Naive thymus-derived CD4-positive, alpha-beta T cell (primary cell): ENCODE measurements around the gene DDAH2. TPM values are rescaled to one million over a fixed set of nuclear protein-coding genes. Genes with fewer than 3 reads are reported as not detected.

ENCODE experiments used
- ATAC-seq: fragments of 150-1000 bp; cut with Tn5 transposase; 2 replicates; pipeline ENCODE4 v1.10.0; 2021; ENCODE audit warnings: mild to moderate bottlenecking, moderate library complexity
- CTCF ChIA-PET: fragments of 350-600 bp; sonication (Branson Sonifier 250); formaldehyde crosslinking; loops from one replicate; lab custom pipeline; 2021; ENCODE audit warnings: antibody characterized with exemption; lab: Charles Lee
- POLR2A ChIA-PET: fragments of 350-600 bp; sonication (Branson Sonifier 250); formaldehyde crosslinking; loops from one replicate; lab custom pipeline; 2021; ENCODE audit warnings: antibody characterized with exemption, inconsistent platforms; lab: Charles Lee
- DNase-seq, 9 donors: peaks; one replicate each; pipeline versions ENCODE4 v3.0.0 to v3.0.0-alpha.2; 2020 to 2022; ENCODE audit warnings: mixed read lengths in 1 of 9
- H3K27ac ChIP-seq: one replicate; pipeline ENCODE4 v1.7.0; 2013; ENCODE audit warnings: mild to moderate bottlenecking, low read depth, low read length, moderate library complexity
- H3K27me3 ChIP-seq, 2 donors: one replicate each; pipeline ENCODE4 v1.7.0; 2013; ENCODE audit warnings: low read length in 2 of 2, mild to moderate bottlenecking in 2 of 2, moderate library complexity in 2 of 2; ENCODE audit not compliant: control insufficient read depth in 2 of 2, insufficient read depth in 2 of 2
- H3K36me3 ChIP-seq, 3 experiments: 1 replicate in 2 of 3; 2 replicates in 1 of 3; pipeline ENCODE4 v1.7.0; 2013; ENCODE audit warnings: low read length in 3 of 3, mild to moderate bottlenecking in 3 of 3, moderate library complexity in 1 of 3; ENCODE audit not compliant: insufficient read depth in 3 of 3, control insufficient read depth in 2 of 3
- H3K4me1 ChIP-seq, 2 donors: one replicate each; pipeline ENCODE4 v1.7.0; 2013; ENCODE audit warnings: low read length in 2 of 2, mild to moderate bottlenecking in 2 of 2, moderate library complexity in 1 of 2; ENCODE audit not compliant: control insufficient read depth in 2 of 2, insufficient read depth in 2 of 2
- H3K4me3 ChIP-seq: 2 replicates; pipeline ENCODE4 v1.7.0; 2013; ENCODE audit warnings: mild to moderate bottlenecking, low read length
- H3K9me3 ChIP-seq, 3 experiments: 1 replicate in 2 of 3; 2 replicates in 1 of 3; pipeline ENCODE4 v1.7.0; 2013; ENCODE audit warnings: low read length in 3 of 3; ENCODE audit not compliant: control insufficient read depth in 2 of 3
- H3K27ac Mint-ChIP-seq, 9 donors: one replicate each; pipeline ENCODE4 v1.8.0; 2020 to 2022; ENCODE audit warnings: mixed read lengths in 9 of 9, mild to moderate bottlenecking in 8 of 9, moderate library complexity in 5 of 9, inconsistent platforms in 2 of 9
- H3K27me3 Mint-ChIP-seq, 5 donors: one replicate each; pipeline ENCODE4 v1.8.0; 2021 to 2022; ENCODE audit warnings: mixed read lengths in 5 of 5, mild to moderate bottlenecking in 1 of 5
- H3K36me3 Mint-ChIP-seq, 5 donors: one replicate each; pipeline ENCODE4 v1.8.0; 2020 to 2022; ENCODE audit warnings: mixed read lengths in 5 of 5, mild to moderate bottlenecking in 3 of 5, inconsistent platforms in 1 of 5
- H3K4me1 Mint-ChIP-seq, 7 donors: one replicate each; pipeline ENCODE4 v1.8.0; 2020 to 2022; ENCODE audit warnings: mixed read lengths in 7 of 7, mild to moderate bottlenecking in 3 of 7, inconsistent platforms in 1 of 7
- H3K4me3 Mint-ChIP-seq, 10 donors: one replicate each; pipeline ENCODE4 v1.8.0; 2020 to 2022; ENCODE audit warnings: mild to moderate bottlenecking in 10 of 10, mixed read lengths in 10 of 10, moderate library complexity in 6 of 10, inconsistent platforms in 2 of 10
- H3K9me3 Mint-ChIP-seq, 11 donors: one replicate each; pipeline ENCODE4 v1.8.0; 2020 to 2022; ENCODE audit warnings: mixed read lengths in 11 of 11, mild to moderate bottlenecking in 4 of 11, inconsistent platforms in 1 of 11, moderate library complexity in 1 of 11
- intact Hi-C, 2 donors: fragments of 100-400 bp; cut with micrococcal nuclease; formaldehyde crosslinking; loops; one replicate each; pipeline ENCODE4 v1.15.1; 2023
- polyA plus RNA-seq, 2 donors: library from polyadenylated mRNA; unstranded; fragments of 300-500 nt; fragmentation: Illumina TruSeq; gene quantifications; one replicate each; pipeline ENCODE4 v1.2.3, GENCODE V29; 2021
- total RNA-seq, 6 experiments: library from RNA in 5 of 6; stranded (reverse) in 5 of 6; gene quantifications; 1 replicate in 5 of 6; 2 replicates in 1 of 6; pipeline ENCODE4 v1.2.3 and lab custom pipeline; 2021 to 2026

Gene DDAH2
- total and polyA plus RNA-seq, 7 experiments from 2014 or later = 4.9 to 31.4 (median 12.2) TPM

- Histone ChIP-seq H3K27me3 (no peaks in the 10 kb centered on the region), H3K36me3 (no peaks in the 10 kb centered on the region), H3K4me1 (no peaks in the 10 kb centered on the region), H3K9me3 (no peaks in the 10 kb centered on the region), H3K4me3 (no peak overlapping the region), H3K27ac (no peak overlapping the region)
- Mint-ChIP-seq H3K27ac (peak overlapping the region in 3 of 9 donors; percentile 24 to 36 (median 32)), H3K36me3 (peaks cover 0 to 19% (median 11%) of the 10 kb centered on the region in 5 donors), H3K4me3 (no peak overlapping the region), H3K27me3 (no peaks in the 10 kb centered on the region), H3K9me3 (peaks cover 0 to 2% (median 0%) of the 10 kb centered on the region in 11 donors), H3K4me1 (peaks cover 0 to 16% (median 5%) of the 10 kb centered on the region in 7 donors)
- intact Hi-C loops = no loop called here
- ChIA-PET CTCF (no interaction called here), POLR2A (interaction anchor here (0.7 kb wide), 1 partner anchor 13 kb away, joined by 3 read pairs; no protein-coding TSS in a partner anchor)
- ATAC-seq (no peak), DNase-seq (no peak)
Measured at GRCh38 chr6:31762878-31763618, 33.9 kb upstream of the DDAH2 start.

DNA sequence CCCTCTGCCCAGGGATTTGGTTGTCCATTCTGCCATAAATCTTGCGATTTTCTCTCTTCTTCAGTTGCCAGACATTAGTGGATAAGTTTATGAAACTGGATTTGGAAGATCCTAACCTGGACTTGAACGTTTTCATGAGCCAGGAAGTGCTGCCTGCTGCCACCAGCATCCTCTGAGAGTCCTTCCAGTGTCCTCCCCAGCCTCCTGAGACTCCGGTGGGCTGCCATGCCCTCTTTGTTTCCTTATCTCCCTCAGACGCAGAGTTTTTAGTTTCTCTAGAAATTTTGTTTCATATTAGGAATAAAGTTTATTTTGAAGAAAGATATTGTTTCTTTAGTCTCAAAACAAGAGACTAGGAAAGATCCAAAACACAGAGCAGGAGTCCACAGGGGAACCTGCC lies 33.3 kb upstream of the DDAH2 start, which contains the start of gene SAPCD1:
Gene SAPCD1 (plus strand): TSS at position 301 of the 400 bp plus-strand sequence. CDS start 399 bp downstream, outside the sequence.
- no peaks in the 10 kb centered on the region for H3K27me3 ChIP-seq
- no peaks in the 10 kb centered on the region for H3K9me3 ChIP-seq
- no peaks in the 10 kb centered on the region for H3K36me3 ChIP-seq
- peak within 1 kb of the TSS in 4 of 9 donors; percentile 11 to 68 (median 30) for H3K27ac Mint-ChIP-seq
- H3K4me1 ChIP-seq = no peaks in the 10 kb centered on the region
- intact Hi-C loops = no loop called here
- H3K4me1 Mint-ChIP-seq = peaks cover 0 to 16% (median 5%) of the 10 kb centered on the region in 7 donors
- POLR2A ChIA-PET = no interaction called here
- no peak within 1 kb of the TSS for H3K4me3 ChIP-seq
- no peaks in the 10 kb centered on the region for H3K27me3 Mint-ChIP-seq
- no peak within 1 kb of the TSS for H3K4me3 Mint-ChIP-seq
- CTCF ChIA-PET = no interaction called here
- peaks cover 0 to 19% (median 11%) of the 10 kb centered on the region in 5 donors for H3K36me3 Mint-ChIP-seq
- no peak within 1 kb of the TSS for H3K27ac ChIP-seq
- DNase-seq (no peak), ATAC-seq (no peak)
- H3K9me3 Mint-ChIP-seq = no peaks in the 10 kb centered on the region

GRCh38 chr6:31761343-31761742 lies 32.2 kb upstream of the DDAH2 start:
- DNase-seq (no peak), ATAC-seq (no peak)
- Histone ChIP-seq H3K9me3 (no peaks in the 10 kb centered on the region), H3K27me3 (no peaks in the 10 kb centered on the region), H3K4me1 (no peaks in the 10 kb centered on the region), H3K4me3 (no peak overlapping the region), H3K36me3 (no peaks in the 10 kb centered on the region), H3K27ac (no peak overlapping the region)
- POLR2A ChIA-PET = interaction anchor here (0.6 kb wide), 1 partner anchor 107 kb away, joined by 3 read pairs; no protein-coding TSS in a partner anchor
- CTCF ChIA-PET = interaction anchor here (0.5 kb wide), 1 partner anchor 25 kb away, joined by 3 read pairs; no protein-coding TSS in a partner anchor
- intact Hi-C loops = no loop called here
- H3K9me3 Mint-ChIP-seq = no peaks in the 10 kb centered on the region
- peaks cover 0 to 19% (median 11%) of the 10 kb centered on the region in 5 donors for H3K36me3 Mint-ChIP-seq
- H3K4me1 Mint-ChIP-seq = peaks cover 0 to 16% (median 5%) of the 10 kb centered on the region in 7 donors
- peak overlapping the region in 1 of 9 donors; percentile 8 for H3K27ac Mint-ChIP-seq
- H3K4me3 Mint-ChIP-seq = no peak overlapping the region
- no peaks in the 10 kb centered on the region for H3K27me3 Mint-ChIP-seq

GRCh38 chr6:31760790-31761189 lies 31.7 kb upstream of the DDAH2 start:
- no peak for DNase-seq
- H3K27me3 Mint-ChIP-seq = no peaks in the 10 kb centered on the region
- Histone ChIP-seq H3K27ac (no peak overlapping the region), H3K9me3 (no peaks in the 10 kb centered on the region), H3K4me1 (no peaks in the 10 kb centered on the region), H3K27me3 (no peaks in the 10 kb centered on the region), H3K4me3 (no peak overlapping the region), H3K36me3 (no peaks in the 10 kb centered on the region)
- H3K4me3 Mint-ChIP-seq = no peak overlapping the region
- H3K4me1 Mint-ChIP-seq = peaks cover 0 to 16% (median 5%) of the 10 kb centered on the region in 7 donors
- peak overlapping the region in 2 of 9 donors; percentile 2 to 8 for H3K27ac Mint-ChIP-seq
- ATAC-seq = no peak
- peaks cover 0 to 19% (median 11%) of the 10 kb centered on the region in 5 donors for H3K36me3 Mint-ChIP-seq
- H3K9me3 Mint-ChIP-seq = no peaks in the 10 kb centered on the region
- POLR2A ChIA-PET = no interaction called here
- intact Hi-C loops = no loop called here
- CTCF ChIA-PET = interaction anchor here (0.5 kb wide), 1 partner anchor 26 kb away, joined by 3 read pairs; no protein-coding TSS in a partner anchor

DNA sequence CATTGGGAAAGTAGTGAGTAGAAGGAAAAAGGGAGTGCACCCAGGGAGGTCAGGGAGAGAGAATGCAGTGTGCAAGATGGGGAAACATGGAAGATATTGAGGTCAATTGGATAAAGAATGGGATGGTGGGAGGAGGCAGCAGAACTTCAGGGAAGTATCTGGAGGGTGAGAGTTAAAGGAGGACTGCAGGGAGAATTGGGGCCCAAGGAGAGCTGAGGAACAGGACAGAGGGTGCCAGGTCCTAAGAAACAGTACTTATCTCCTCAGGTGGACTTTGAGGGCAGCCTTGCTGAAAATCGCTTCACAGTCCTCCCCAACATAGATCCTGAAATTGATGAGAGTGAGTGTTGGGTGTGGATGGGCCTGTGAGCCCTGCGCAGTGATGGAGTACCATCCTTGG lies 29.2 kb upstream of the DDAH2 start:
- Histone ChIP-seq H3K27ac (no peak overlapping the region), H3K27me3 (no peaks in the 10 kb centered on the region), H3K9me3 (no peaks in the 10 kb centered on the region), H3K4me3 (no peak overlapping the region), H3K36me3 (no peaks in the 10 kb centered on the region), H3K4me1 (no peaks in the 10 kb centered on the region)
- H3K27me3 Mint-ChIP-seq = no peaks in the 10 kb centered on the region
- H3K9me3 Mint-ChIP-seq = no peaks in the 10 kb centered on the region
- ChIA-PET POLR2A (interaction anchor here (1.1 kb wide), 1 partner anchor 49 kb away, joined by 3 read pairs; the partner anchor contains the start of gene LSM2), CTCF (interaction anchor here (0.9 to 1.5 kb wide), 2 partner anchors 11 to 13 kb away, joined by 4 to 6 read pairs; no protein-coding TSS in a partner anchor)
- ATAC-seq (no peak), DNase-seq (no peak)
- H3K36me3 Mint-ChIP-seq = peaks cover 0 to 19% (median 11%) of the 10 kb centered on the region in 5 donors
- H3K4me3 Mint-ChIP-seq = peak overlapping the region in 1 of 10 donors; percentile 49
- intact Hi-C loops = no loop called here
- peaks cover 0 to 12% (median 3%) of the 10 kb centered on the region in 7 donors for H3K4me1 Mint-ChIP-seq
- no peak overlapping the region for H3K27ac Mint-ChIP-seq

GRCh38 chr6:31752739-31753319 lies 23.7 kb upstream of the DDAH2 start:
- H3K27ac ChIP-seq = no peak overlapping the region
- DNase-seq (no peak), ATAC-seq (no peak)
- no peak overlapping the region for H3K4me3 ChIP-seq
- H3K36me3 ChIP-seq = no peaks in the 10 kb centered on the region
- no peaks in the 10 kb centered on the region for H3K4me1 ChIP-seq
- no peaks in the 10 kb centered on the region for H3K9me3 Mint-ChIP-seq
- intact Hi-C loops = no loop called here
- H3K4me3 Mint-ChIP-seq = no peak overlapping the region
- H3K4me1 Mint-ChIP-seq = peaks cover 0 to 6% (median 0%) of the 10 kb centered on the region in 7 donors
- peaks cover 0 to 7% (median 0%) of the 10 kb centered on the region in 5 donors for H3K36me3 Mint-ChIP-seq
- ChIA-PET CTCF (interaction anchor here (0.5 kb wide), 1 partner anchor 1722 kb away, joined by 3 read pairs; no protein-coding TSS in a partner anchor), POLR2A (interaction anchor here (1.2 kb wide), 1 partner anchor 21 kb away, joined by 5 read pairs; no protein-coding TSS in a partner anchor)
- no peaks in the 10 kb centered on the region for H3K27me3 ChIP-seq
- no peak overlapping the region for H3K27ac Mint-ChIP-seq
- H3K27me3 Mint-ChIP-seq = no peaks in the 10 kb centered on the region
- no peaks in the 10 kb centered on the region for H3K9me3 ChIP-seq
